CD4-positive, alpha-beta T cell (primary cell): ENCODE results near the gene EZH1. TPM values are rescaled to one million over a fixed set of nuclear protein-coding genes. Genes with fewer than 3 reads are reported as not detected.

Experiments used
- ATAC-seq: fragments of 200-7000 bp; cut with Tn5 transposase; one replicate; pipeline ENCODE4 v1.10.0; 2022; ENCODE audit warnings: mild to moderate bottlenecking; ENCODE audit not compliant: poor library complexity
- CTCF ChIA-PET: fragments of 350-600 bp; sonication (Branson Sonifier 250); formaldehyde crosslinking; loops from one replicate; lab custom pipeline; 2021; ENCODE audit warnings: antibody characterized with exemption, inconsistent platforms; lab: Charles Lee
- POLR2A ChIA-PET: fragments of 350-600 bp; sonication (Branson Sonifier 250); formaldehyde crosslinking; loops from one replicate; lab custom pipeline; 2021; ENCODE audit warnings: antibody characterized with exemption, inconsistent platforms; lab: Charles Lee
- DNase-seq, 14 experiments: peaks; one replicate each; pipeline ENCODE4 v3.0.0-alpha.2; 2013 to 2020; ENCODE audit warnings: mixed read lengths in 2 of 14
- H3K27ac ChIP-seq, 2 donors: one replicate each; pipeline versions ENCODE4 v1.5.1 to v1.7.0; 2013; ENCODE audit warnings: low read length in 2 of 2, low read depth in 1 of 2, mild to moderate bottlenecking in 1 of 2
- H3K27me3 ChIP-seq, 2 experiments: 1 replicate in 1 of 2; 2 replicates in 1 of 2; pipeline versions ENCODE4 v1.6.1 to v1.7.0; 2013; ENCODE audit warnings: low read length in 2 of 2, control low read depth in 1 of 2, mild to moderate bottlenecking in 1 of 2, moderate library complexity in 1 of 2; ENCODE audit not compliant: insufficient read depth in 2 of 2, control insufficient read depth in 1 of 2
- H3K36me3 ChIP-seq: one replicate; pipeline ENCODE4 v1.6.1; 2013; ENCODE audit warnings: low read length, control low read depth; ENCODE audit not compliant: insufficient read depth
- H3K4me1 ChIP-seq: one replicate; pipeline ENCODE4 v1.6.1; 2013; ENCODE audit warnings: low read length, control low read depth; ENCODE audit not compliant: insufficient read depth
- H3K4me3 ChIP-seq: one replicate; pipeline ENCODE4 v1.5.1; 2013; ENCODE audit warnings: mild to moderate bottlenecking, low read length, moderate library complexity
- H3K9me3 ChIP-seq, 2 experiments: 1 replicate in 1 of 2; 2 replicates in 1 of 2; pipeline versions ENCODE4 v1.6.1 to v1.7.0; 2013; ENCODE audit warnings: low read length in 2 of 2, mild to moderate bottlenecking in 2 of 2, control low read depth in 1 of 2, moderate library complexity in 1 of 2; ENCODE audit not compliant: control insufficient read depth in 1 of 2, insufficient read depth in 1 of 2
- H3K27ac Mint-ChIP-seq: one replicate; pipeline ENCODE4 v1.8.0; 2020; ENCODE audit warnings: mixed read lengths
- H3K27me3 Mint-ChIP-seq: one replicate; pipeline ENCODE4 v1.8.0; 2021; ENCODE audit warnings: mixed read lengths
- H3K36me3 Mint-ChIP-seq: one replicate; pipeline ENCODE4 v1.8.0; 2021; ENCODE audit warnings: low read depth, mixed read lengths
- H3K4me1 Mint-ChIP-seq: one replicate; pipeline ENCODE4 v1.8.0; 2021; ENCODE audit warnings: low read depth, mixed read lengths
- H3K4me3 Mint-ChIP-seq: one replicate; pipeline ENCODE4 v1.8.0; 2020; ENCODE audit warnings: mild to moderate bottlenecking, mixed read lengths
- H3K9me3 Mint-ChIP-seq: one replicate; pipeline ENCODE4 v1.8.0; 2020; ENCODE audit warnings: mixed read lengths
- CTCF ChIP-seq: fragments of 200-600 bp; IDR thresholded peaks from one replicate; pipeline ENCODE4 v1.8.0; 2022; ENCODE audit warnings: antibody characterized with exemption, mild to moderate bottlenecking
- intact Hi-C, 2 experiments: fragments of 100-400 bp; cut with DNase I in 1 of 2; cut with micrococcal nuclease in 1 of 2; formaldehyde crosslinking; loops; one replicate each; pipeline versions ENCODE4 v1.15.1 to v1.9.0; 2023 to 2025; cut with DNase I, micrococcal nuclease
- total RNA-seq, 174 experiments: library from RNA in 2 of 174; stranded (reverse) in 2 of 174; gene quantifications; one replicate each; pipeline ENCODE4 v1.2.3 and lab custom pipeline; 2021 to 2026

The EZH1 gene
- total RNA-seq, 2 experiments from 2014 or later, result 73.3 to 76.1 TPM

- ChIA-PET POLR2A (no interaction called here), CTCF (no interaction called here)
- intact Hi-C loops, result no loop called here
- Histone ChIP-seq H3K4me1 (peaks cover 30% of the 10 kb centered on the region), H3K4me3 (no peak overlapping the region), H3K36me3 (peaks cover 12% of the 10 kb centered on the region), H3K27me3 (peaks cover 63 to 70% of the 10 kb centered on the region in 2 experiments), H3K27ac (no peak overlapping the region), H3K9me3 (peaks cover 0 to 27% of the 10 kb centered on the region in 2 experiments)
- DNase-seq, result no peak
- Mint-ChIP-seq H3K27ac (no peak overlapping the region), H3K9me3 (no peaks in the 10 kb centered on the region), H3K27me3 (peaks cover 73% of the 10 kb centered on the region), H3K36me3 (peaks cover 13% of the 10 kb centered on the region), H3K4me1 (peaks cover 36% of the 10 kb centered on the region), H3K4me3 (no peak overlapping the region)
- no peak for ATAC-seq
- TF ChIP-seq CTCF, result no peak
Observed at GRCh38 chr17:42783791-42784138, 38.9 kb upstream of the EZH1 start.

GRCh38 chr17:42783062-42783790 lies 38.4 kb upstream of the EZH1 start:
- peaks cover 30% of the 10 kb centered on the region for H3K4me1 ChIP-seq
- no peak overlapping the region for H3K4me3 Mint-ChIP-seq
- intact Hi-C loops, result no loop called here
- H3K36me3 Mint-ChIP-seq, result peaks cover 19% of the 10 kb centered on the region
- TF ChIP-seq CTCF, result no peak
- H3K27ac Mint-ChIP-seq, result no peak overlapping the region
- ChIA-PET POLR2A (no interaction called here), CTCF (no interaction called here)
- H3K4me1 Mint-ChIP-seq, result peaks cover 36% of the 10 kb centered on the region
- H3K27me3 ChIP-seq, result peaks cover 63 to 69% of the 10 kb centered on the region in 2 experiments
- H3K9me3 Mint-ChIP-seq, result no peaks in the 10 kb centered on the region
- ATAC-seq (no peak), DNase-seq (no peak)
- no peak overlapping the region for H3K27ac ChIP-seq
- H3K36me3 ChIP-seq, result peaks cover 17% of the 10 kb centered on the region
- peaks cover 73% of the 10 kb centered on the region for H3K27me3 Mint-ChIP-seq
- peaks cover 0 to 27% of the 10 kb centered on the region in 2 experiments for H3K9me3 ChIP-seq
- no peak overlapping the region for H3K4me3 ChIP-seq

GRCh38 chr17:42782166-42783061 lies 37.6 kb upstream of the EZH1 start:
- DNase-seq (no peak), ATAC-seq (no peak)
- Histone ChIP-seq H3K9me3 (peaks cover 0 to 27% of the 10 kb centered on the region in 2 experiments), H3K4me1 (peaks cover 30% of the 10 kb centered on the region), H3K36me3 (peaks cover 25% of the 10 kb centered on the region), H3K27me3 (peaks cover 61 to 63% of the 10 kb centered on the region in 2 experiments), H3K27ac (no peak overlapping the region), H3K4me3 (no peak overlapping the region)
- TF ChIP-seq CTCF, result no peak
- ChIA-PET POLR2A (no interaction called here), CTCF (no interaction called here)
- peaks cover 27% of the 10 kb centered on the region for H3K36me3 Mint-ChIP-seq
- no peak overlapping the region for H3K27ac Mint-ChIP-seq
- peaks cover 36% of the 10 kb centered on the region for H3K4me1 Mint-ChIP-seq
- H3K4me3 Mint-ChIP-seq, result no peak overlapping the region
- peaks cover 65% of the 10 kb centered on the region for H3K27me3 Mint-ChIP-seq
- no peaks in the 10 kb centered on the region for H3K9me3 Mint-ChIP-seq
- intact Hi-C loops, result no loop called here
